K562 (cell line): Measurements from ENCODE around the gene SMIM35. TPM values are rescaled to one million over a fixed set of nuclear protein-coding genes. Genes with fewer than 3 reads are reported as not detected.

Experiments used
- ATF3 ChIP-seq, 2 experiments: fragments of 450-650 bp in 1 of 2; sonication (generic) in 1 of 2; formaldehyde crosslinking in 1 of 2; IDR thresholded peaks in 1 of 2; conservative IDR thresholded peaks in 1 of 2; 2 replicates each; pipeline versions ENCODE4 v1.6.1 to v1.8.1; 2016 to 2023; ENCODE audit warnings: mild to moderate bottlenecking in 2 of 2, moderate library complexity in 2 of 2, inconsistent platforms in 1 of 2, missing genetic modification reagents in 1 of 2
- BHLHE40 ChIP-seq: IDR thresholded peaks from 2 replicates; pipeline ENCODE4 v1.6.1; 2011; ENCODE audit warnings: low read length, improper control_type of control experiment
- CSDE1 ChIP-seq, 2 experiments: fragments of 450-650 bp; IDR thresholded peaks; 2 replicates each; pipeline ENCODE4 v1.6.1; 2016; ENCODE audit warnings: mild to moderate bottlenecking in 1 of 2
- GATAD2B ChIP-seq: fragments of 450-650 bp; IDR thresholded peaks from 2 replicates; pipeline ENCODE4 v1.6.1; 2017; ENCODE audit warnings: mild to moderate bottlenecking, borderline replicate concordance
- MCM3 ChIP-seq: fragments of 450-650 bp; IDR thresholded peaks from 2 replicates; pipeline ENCODE4 v1.6.1; 2016
- NCOA2 ChIP-seq, 2 experiments: fragments of 450-650 bp; IDR thresholded peaks; 2 replicates each; pipeline ENCODE4 v1.6.1; 2018; ENCODE audit warnings: mild to moderate bottlenecking in 2 of 2, moderate library complexity in 1 of 2; ENCODE audit not compliant: partially characterized antibody in 2 of 2
- RERE ChIP-seq: sonication (generic); formaldehyde crosslinking; IDR thresholded peaks from 2 replicates; pipeline ENCODE4 v1.8.0; 2023; ENCODE audit warnings: missing genetic modification reagents, mild to moderate bottlenecking, borderline replicate concordance
- SLC30A9 ChIP-seq: fragments of 250-450 bp; sonication (Bioruptor Pico); IDR thresholded peaks from 2 replicates; pipeline ENCODE4 v1.8.0; 2022; ENCODE audit warnings: mild to moderate bottlenecking, moderate library complexity
- STAT5B ChIP-seq: fragments of 250-450 bp; sonication (Bioruptor Pico); IDR thresholded peaks from 2 replicates; pipeline ENCODE4 v1.8.0; 2021; ENCODE audit warnings: mild to moderate bottlenecking, inconsistent platforms
- TAF15 ChIP-seq: fragments of 200-400 bp; formaldehyde crosslinking; IDR thresholded peaks from 2 replicates; pipeline ENCODE4 v1.6.1; 2017; ENCODE audit warnings: mild to moderate bottlenecking, low read depth, low read length, moderate library complexity
- ZBTB2 ChIP-seq: fragments of 450-650 bp; IDR thresholded peaks from 2 replicates; pipeline ENCODE4 v1.6.1; 2016; ENCODE audit warnings: antibody characterized with exemption
- ZNF124 ChIP-seq: sonication (generic); formaldehyde crosslinking; IDR thresholded peaks from 2 replicates; pipeline ENCODE4 v1.8.1; 2022; ENCODE audit warnings: missing genetic modification reagents
- ZNF764 ChIP-seq: fragments of 250-450 bp; sonication (Bioruptor Pico); IDR thresholded peaks from 2 replicates; pipeline ENCODE4 v1.4.0; 2020; ENCODE audit warnings: low read depth, mild to moderate bottlenecking, moderate library complexity
- polyA plus RNA-seq, 8 experiments: library from polyadenylated mRNA; depleted of rRNA in 4 of 8; stranded (reverse) in 5 of 8; unstranded in 3 of 8; fragments of >200 nt; fragmentation: Nextera tagmentation in 2 of 8; fragmentation: Illumina TruSeq in 1 of 8; extraction: Ambion mirVana in 2 of 8; extraction: Trizol in 1 of 8; gene quantifications; 2 replicates each; pipeline versions ENCODE4 v1.2.1 to v1.2.3, GENCODE V29; 2011 to 2014; ENCODE audit warnings: inconsistent platforms in 1 of 8, missing spikeins in 1 of 8
- total RNA-seq, 7 experiments: library from RNA; depleted of rRNA in 6 of 7; stranded (reverse); fragments of >200 nt in 6 of 7; fragmentation: Illumina TruSeq in 2 of 7; extraction: Trizol in 2 of 7; gene quantifications; 2 replicates each; pipeline versions ENCODE4 v1.2.1 to v1.2.3, GENCODE V29; 2011 to 2021; ENCODE audit warnings: low replicate concordance in 1 of 7
- TF ChIP-seq, protein P1 (sequence below), 2 experiments: fragments of 150-350 bp in 1 of 2; IDR thresholded peaks; 2 replicates each; pipeline ENCODE4 v1.6.1; 2012 to 2016; ENCODE audit warnings: low read depth in 2 of 2, low read length in 2 of 2, mild to moderate bottlenecking in 1 of 2, moderate library complexity in 1 of 2
- TF ChIP-seq, protein P2 (sequence below): fragments of 450-650 bp; formaldehyde crosslinking; IDR thresholded peaks from 2 replicates; pipeline ENCODE4 v1.4.0; 2020; ENCODE audit warnings: mild to moderate bottlenecking, moderate library complexity

The SMIM35 gene
- total and polyA plus RNA-seq, 9 of the 15 experiments (the other 6 are each of a cell fraction or from before 2014, with no cell fraction given): 0.03 TPM; not detected in 7

- TF ChIP-seq, protein P1, sequence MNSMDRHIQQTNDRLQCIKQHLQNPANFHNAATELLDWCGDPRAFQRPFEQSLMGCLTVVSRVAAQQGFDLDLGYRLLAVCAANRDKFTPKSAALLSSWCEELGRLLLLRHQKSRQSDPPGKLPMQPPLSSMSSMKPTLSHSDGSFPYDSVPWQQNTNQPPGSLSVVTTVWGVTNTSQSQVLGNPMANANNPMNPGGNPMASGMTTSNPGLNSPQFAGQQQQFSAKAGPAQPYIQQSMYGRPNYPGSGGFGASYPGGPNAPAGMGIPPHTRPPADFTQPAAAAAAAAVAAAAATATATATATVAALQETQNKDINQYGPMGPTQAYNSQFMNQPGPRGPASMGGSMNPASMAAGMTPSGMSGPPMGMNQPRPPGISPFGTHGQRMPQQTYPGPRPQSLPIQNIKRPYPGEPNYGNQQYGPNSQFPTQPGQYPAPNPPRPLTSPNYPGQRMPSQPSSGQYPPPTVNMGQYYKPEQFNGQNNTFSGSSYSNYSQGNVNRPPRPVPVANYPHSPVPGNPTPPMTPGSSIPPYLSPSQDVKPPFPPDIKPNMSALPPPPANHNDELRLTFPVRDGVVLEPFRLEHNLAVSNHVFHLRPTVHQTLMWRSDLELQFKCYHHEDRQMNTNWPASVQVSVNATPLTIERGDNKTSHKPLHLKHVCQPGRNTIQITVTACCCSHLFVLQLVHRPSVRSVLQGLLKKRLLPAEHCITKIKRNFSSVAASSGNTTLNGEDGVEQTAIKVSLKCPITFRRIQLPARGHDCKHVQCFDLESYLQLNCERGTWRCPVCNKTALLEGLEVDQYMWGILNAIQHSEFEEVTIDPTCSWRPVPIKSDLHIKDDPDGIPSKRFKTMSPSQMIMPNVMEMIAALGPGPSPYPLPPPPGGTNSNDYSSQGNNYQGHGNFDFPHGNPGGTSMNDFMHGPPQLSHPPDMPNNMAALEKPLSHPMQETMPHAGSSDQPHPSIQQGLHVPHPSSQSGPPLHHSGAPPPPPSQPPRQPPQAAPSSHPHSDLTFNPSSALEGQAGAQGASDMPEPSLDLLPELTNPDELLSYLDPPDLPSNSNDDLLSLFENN (IDR thresholded peaks at IDR 0.05; ENCODE audit: low read depth in 2 of 2, low read length in 2 of 2): no peak
- peak in 1 of 2 experiments; percentile 9 for TF ChIP-seq NCOA2 (IDR thresholded peaks at IDR 0.05; ENCODE audit: partially characterized antibody in 2 of 2)
- TF ChIP-seq GATAD2B: no peak
- no peak for TF ChIP-seq TAF15
- TF ChIP-seq MCM3: no peak
- TF ChIP-seq, protein P2, sequence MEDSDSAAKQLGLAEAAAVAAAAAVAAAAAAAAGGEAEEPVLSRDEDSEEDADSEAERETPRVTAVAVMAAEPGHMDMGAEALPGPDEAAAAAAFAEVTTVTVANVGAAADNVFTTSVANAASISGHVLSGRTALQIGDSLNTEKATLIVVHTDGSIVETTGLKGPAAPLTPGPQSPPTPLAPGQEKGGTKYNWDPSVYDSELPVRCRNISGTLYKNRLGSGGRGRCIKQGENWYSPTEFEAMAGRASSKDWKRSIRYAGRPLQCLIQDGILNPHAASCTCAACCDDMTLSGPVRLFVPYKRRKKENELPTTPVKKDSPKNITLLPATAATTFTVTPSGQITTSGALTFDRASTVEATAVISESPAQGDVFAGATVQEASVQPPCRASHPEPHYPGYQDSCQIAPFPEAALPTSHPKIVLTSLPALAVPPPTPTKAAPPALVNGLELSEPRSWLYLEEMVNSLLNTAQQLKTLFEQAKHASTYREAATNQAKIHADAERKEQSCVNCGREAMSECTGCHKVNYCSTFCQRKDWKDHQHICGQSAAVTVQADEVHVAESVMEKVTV (CRISPR knock-in tag): no peak
- TF ChIP-seq ZNF124: no peak
- TF ChIP-seq RERE (CRISPR knock-in tag): no peak
- no peak for TF ChIP-seq ZBTB2
- no peak for TF ChIP-seq SLC30A9 (CRISPR knock-in tag)
- TF ChIP-seq CSDE1 (IDR thresholded peaks at IDR 0.05): peak in 1 of 2 experiments; percentile 45; a peak in 1 of 4 replicates
- TF ChIP-seq BHLHE40: no peak
- no peak for TF ChIP-seq ZNF764 (CRISPR knock-in tag)
- no peak for TF ChIP-seq STAT5B (CRISPR knock-in tag)
- TF ChIP-seq ATF3 (IDR thresholded peaks at IDR 0.05): no peak
- no peak for TF ChIP-seq ATF3 (CRISPR knock-in tag; conservative IDR thresholded peaks at IDR 0.05)
Measured at GRCh38 chr11:118028626-118029025, 58.1 kb downstream of the SMIM35 start (continued).
